ENCODE results near the gene GTF3C1.

GTF3C1 gene

DNA sequence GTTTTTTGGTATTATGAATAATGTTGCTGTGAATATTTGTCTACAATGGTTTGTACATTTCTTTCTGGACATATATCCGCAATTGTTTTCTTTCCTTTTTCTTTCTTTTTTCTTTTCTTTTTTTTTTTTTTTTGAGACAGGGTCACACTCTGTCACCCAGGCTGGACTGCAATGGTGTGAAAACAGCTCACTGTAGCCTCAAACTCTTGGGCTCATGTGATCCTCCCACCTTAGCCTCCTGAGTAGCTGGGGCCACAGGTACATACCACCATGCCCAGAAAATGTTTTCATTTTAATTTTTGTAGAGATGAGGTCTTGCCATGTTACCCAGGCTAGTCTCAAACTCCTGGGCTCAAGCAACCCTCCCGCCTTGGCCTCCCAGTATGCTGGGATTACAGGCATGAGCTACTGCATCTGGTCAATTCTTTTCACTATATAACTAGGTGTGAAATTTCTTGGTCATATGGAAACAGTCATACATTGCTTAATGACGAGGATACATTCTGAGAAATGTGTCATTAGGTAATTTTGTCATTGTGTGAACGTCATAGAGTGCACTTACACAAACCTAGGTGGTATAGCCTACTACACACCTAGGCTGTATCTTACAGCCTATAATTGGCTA lies 132.6 kb downstream of the GTF3C1 start:
- DNase-seq = no peak

DNA sequence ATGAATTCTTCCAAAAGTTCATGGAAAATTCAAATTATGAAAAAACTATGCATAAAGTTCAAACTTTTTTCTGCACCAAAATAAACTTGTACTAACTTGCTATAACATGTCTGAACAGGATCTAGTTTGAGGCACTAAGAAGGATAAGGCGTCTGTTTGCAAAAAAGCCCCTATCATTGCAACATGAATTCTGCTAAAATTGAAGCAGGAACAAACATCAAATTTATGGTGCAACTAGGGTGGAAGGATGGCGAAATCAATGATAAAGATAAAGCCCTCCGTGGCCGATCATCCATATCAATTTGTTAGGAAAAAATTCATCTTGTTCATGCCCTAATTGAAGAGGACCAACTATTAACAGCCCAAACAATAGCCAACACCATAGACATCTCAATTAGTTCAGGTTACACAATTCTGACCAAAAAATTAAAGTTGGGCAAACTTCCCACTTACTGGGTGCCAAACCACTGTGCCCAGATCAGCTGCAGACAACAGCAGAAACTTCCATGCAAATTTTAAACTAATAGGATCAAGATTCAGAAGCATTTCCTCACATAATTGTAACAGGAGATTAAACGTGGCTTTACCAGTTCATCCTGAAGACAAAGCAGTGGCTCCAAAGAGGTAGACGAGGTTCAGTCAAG lies 134.8 kb downstream of the GTF3C1 start:
- no peak for DNase-seq

DNA sequence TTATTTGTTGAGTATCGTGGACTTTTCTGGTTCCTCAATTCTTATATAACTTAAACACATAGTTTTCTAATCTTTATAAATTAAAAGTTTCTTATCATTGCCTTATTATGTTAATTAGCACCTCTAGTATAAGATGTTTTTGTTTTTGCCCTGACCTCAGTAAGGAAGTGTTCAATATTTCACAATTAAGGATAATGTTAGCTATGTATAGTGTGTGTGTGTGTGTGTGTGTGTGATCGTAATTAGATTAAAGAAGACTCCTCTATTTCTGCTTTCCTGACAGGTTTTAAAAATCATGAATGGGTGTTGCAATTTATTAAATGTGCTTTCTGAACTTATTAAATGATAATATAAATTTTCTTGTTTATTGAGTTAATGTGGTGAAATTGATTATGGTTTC lies 135.8 kb downstream of the GTF3C1 start:
- DNase-seq = no peak

DNA sequence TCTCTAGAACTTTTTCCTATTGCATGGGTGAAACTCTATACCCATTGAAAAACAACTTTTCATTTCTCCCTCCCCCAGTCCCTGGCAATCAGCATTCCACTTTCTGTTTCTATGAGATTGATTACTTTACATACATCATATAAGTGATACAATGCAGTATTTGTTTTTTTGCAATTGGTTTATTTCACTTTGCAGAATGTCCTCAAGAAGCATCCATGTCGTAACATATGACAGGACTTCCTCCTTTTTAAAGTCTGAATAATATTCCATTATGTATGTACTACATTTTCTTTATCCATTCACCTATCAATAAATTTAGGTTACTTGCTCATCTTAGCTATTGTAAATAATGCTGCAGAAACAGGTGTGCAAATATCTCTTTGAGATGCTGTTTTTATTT lies 139.0 kb downstream of the GTF3C1 start:
- no peak for DNase-seq
